Activated CD4-positive, alpha-beta T cell treated with anti-CD3 and anti-CD28 coated beads, Interleukin-2, amount 50 U/mL, for 16 hours (primary cell): ENCODE measurements around the gene ACTA2.
A peak's percentile ranks its signal among the peaks of the same experiment; 100 is the strongest.

Experiments used
- DNase-seq: peaks from one replicate; pipeline ENCODE4 v3.0.0-alpha.2; 2020

Gene ACTA2

DNA sequence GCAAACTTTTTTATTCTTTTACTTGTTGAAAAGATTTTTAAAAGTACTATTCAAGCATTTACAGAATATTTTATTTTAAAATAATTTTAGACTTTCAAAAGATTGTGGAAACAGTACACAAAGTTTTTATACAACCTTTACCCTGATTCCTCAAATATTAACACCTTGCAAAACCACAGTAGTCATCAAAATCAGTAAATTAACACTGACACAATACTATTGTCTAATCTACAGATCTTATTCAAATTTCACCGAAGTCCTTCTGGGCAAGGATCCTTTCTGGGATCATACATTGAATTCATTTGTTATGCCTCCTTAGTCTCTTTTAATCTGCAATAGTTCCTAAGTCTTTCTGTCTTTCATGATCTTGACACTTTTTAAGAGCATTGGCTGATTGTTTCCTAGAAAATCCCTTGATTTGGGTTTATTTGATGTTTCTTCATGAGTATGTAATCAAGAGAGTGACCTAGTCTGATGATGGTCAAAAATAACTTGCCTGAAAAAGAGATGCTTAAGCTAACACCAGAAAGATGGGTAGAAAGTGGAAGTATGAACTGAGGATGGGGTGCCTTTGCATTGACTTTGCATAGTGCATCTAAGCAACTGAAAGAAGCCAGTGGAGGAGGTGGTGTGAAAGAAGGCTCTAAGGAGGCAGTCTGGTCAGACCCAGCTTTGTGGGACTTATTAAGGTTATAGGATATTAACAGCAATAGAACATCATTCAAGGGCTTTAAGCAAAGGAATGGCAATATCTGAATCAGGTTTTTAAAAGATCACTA lies 62.8 kb downstream of the ACTA2 start:
- no peak for DNase-seq

- no peak for DNase-seq
These were observed 63.6 kb downstream of the ACTA2 start for GRCh38 chr10:88888810-88889445.

DNA sequence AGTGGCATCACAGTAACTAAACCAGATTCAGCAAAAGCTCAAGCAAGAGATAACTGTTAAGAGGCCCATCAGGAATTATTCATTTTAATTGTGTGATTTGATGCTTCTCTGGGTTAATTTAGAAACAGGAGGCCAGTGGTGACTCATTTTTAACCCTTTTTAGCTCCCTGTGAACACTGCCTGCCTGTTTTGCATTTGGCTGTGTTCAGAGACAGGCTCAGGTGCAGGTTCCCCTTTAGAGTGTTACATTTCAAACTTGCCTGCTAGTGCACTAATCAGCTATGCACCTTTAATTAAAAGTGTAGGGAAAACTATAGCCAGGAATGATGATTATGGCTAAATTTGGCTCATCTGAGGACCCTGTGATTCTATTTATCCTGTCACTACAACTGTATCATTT lies 66.0 kb downstream of the ACTA2 start:
- DNase-seq = peak; percentile 87
